ENCODE data around the gene EHD1.

The EHD1 gene

GRCh38 chr11:64837887-64838351, 40.5 kb downstream of the EHD1 start:
- Histone ChIP-seq H3K9me3 (ENCODE audit: low read depth, low read length) (no peaks in the 10 kb centered on the region), H3K36me3 (ENCODE audit: insufficient read depth, low read length) (no peaks in the 10 kb centered on the region)

GRCh38 chr11:64836448-64837072, 41.9 kb downstream of the EHD1 start:
- TF ChIP-seq FOXP2 (optimal IDR thresholded peaks at IDR 0.05; ENCODE audit: control extremely low read depth, extremely low read length, insufficient read depth): no peak
- no peak for TF ChIP-seq EZH2 (IDR thresholded peaks at IDR 0.05)
- no peak for TF ChIP-seq POLR2AphosphoS5 (IDR thresholded peaks at IDR 0.05; ENCODE audit: borderline replicate concordance, low read depth, low read length)
- Histone ChIP-seq H3K9me3 (ENCODE audit: low read depth, low read length) (no peaks in the 10 kb centered on the region), H3K36me3 (ENCODE audit: insufficient read depth, low read length) (no peaks in the 10 kb centered on the region), H3K27ac (no peak overlapping the region), H3K4me3 (no peak overlapping the region), H3K9ac (ENCODE audit: insufficient read length) (no peak overlapping the region)
- DNase-seq (ENCODE audit: low read depth, low spot score): no peak

More at GRCh38 chr11:64837887-64838351, 40.5 kb downstream of the EHD1 start:
- Histone ChIP-seq H3K9ac (ENCODE audit: insufficient read length) (no peak overlapping the region), H3K4me3 (no peak overlapping the region), H3K27ac (no peak overlapping the region)
- DNase-seq (ENCODE audit: low read depth, low spot score): no peak
- TF ChIP-seq POLR2AphosphoS5 (IDR thresholded peaks at IDR 0.05; ENCODE audit: borderline replicate concordance, low read depth, low read length) (no peak), FOXP2 (optimal IDR thresholded peaks at IDR 0.05; ENCODE audit: control extremely low read depth, extremely low read length, insufficient read depth) (no peak), EZH2 (IDR thresholded peaks at IDR 0.05) (no peak)

GRCh38 chr11:64835616-64836447, 42.6 kb downstream of the EHD1 start:
- H3K4me3 ChIP-seq: no peak overlapping the region
- no peak for TF ChIP-seq FOXP2 (optimal IDR thresholded peaks at IDR 0.05; ENCODE audit: control extremely low read depth, extremely low read length, insufficient read depth)
- TF ChIP-seq EZH2 (IDR thresholded peaks at IDR 0.05): no peak
- H3K27ac ChIP-seq: no peak overlapping the region
- no peak overlapping the region for H3K9ac ChIP-seq (ENCODE audit: insufficient read length)
- no peaks in the 10 kb centered on the region for H3K36me3 ChIP-seq (ENCODE audit: insufficient read depth, low read length)
- no peaks in the 10 kb centered on the region for H3K9me3 ChIP-seq (ENCODE audit: low read depth, low read length)
- DNase-seq (ENCODE audit: low read depth, low spot score): no peak

GRCh38 chr11:64834723-64835615, 43.5 kb downstream of the EHD1 start:
- TF ChIP-seq POLR2AphosphoS5 (IDR thresholded peaks at IDR 0.05; ENCODE audit: borderline replicate concordance, low read depth, low read length) (no peak), FOXP2 (optimal IDR thresholded peaks at IDR 0.05; ENCODE audit: control extremely low read depth, extremely low read length, insufficient read depth) (no peak), EZH2 (IDR thresholded peaks at IDR 0.05) (no peak)
- DNase-seq (ENCODE audit: low read depth, low spot score): no peak
- H3K4me3 ChIP-seq: no peak overlapping the region
- H3K9ac ChIP-seq (ENCODE audit: insufficient read length): no peak overlapping the region
- H3K36me3 ChIP-seq (ENCODE audit: insufficient read depth, low read length): no peaks in the 10 kb centered on the region
- no peaks in the 10 kb centered on the region for H3K9me3 ChIP-seq (ENCODE audit: low read depth, low read length)
- H3K27ac ChIP-seq: no peak overlapping the region

GRCh38 chr11:64834031-64834722, 44.2 kb downstream of the EHD1 start:
- Histone ChIP-seq H3K4me3 (no peak overlapping the region), H3K9me3 (ENCODE audit: low read depth, low read length) (no peaks in the 10 kb centered on the region), H3K9ac (ENCODE audit: insufficient read length) (no peak overlapping the region), H3K27ac (no peak overlapping the region), H3K36me3 (ENCODE audit: insufficient read depth, low read length) (no peaks in the 10 kb centered on the region)
- DNase-seq (ENCODE audit: low read depth, low spot score): no peak
- TF ChIP-seq FOXP2 (optimal IDR thresholded peaks at IDR 0.05; ENCODE audit: control extremely low read depth, extremely low read length, insufficient read depth) (no peak), EZH2 (IDR thresholded peaks at IDR 0.05) (no peak), POLR2AphosphoS5 (IDR thresholded peaks at IDR 0.05; ENCODE audit: borderline replicate concordance, low read depth, low read length) (no peak)

GRCh38 chr11:64833509-64833908, 44.9 kb downstream of the EHD1 start:
- no peak for DNase-seq (ENCODE audit: low read depth, low spot score)
- Histone ChIP-seq H3K9me3 (ENCODE audit: low read depth, low read length) (no peaks in the 10 kb centered on the region), H3K9ac (ENCODE audit: insufficient read length) (no peak overlapping the region), H3K4me3 (no peak overlapping the region), H3K27ac (no peak overlapping the region), H3K36me3 (ENCODE audit: insufficient read depth, low read length) (no peaks in the 10 kb centered on the region)
- no peak for TF ChIP-seq POLR2AphosphoS5 (IDR thresholded peaks at IDR 0.05; ENCODE audit: borderline replicate concordance, low read depth, low read length)

- no peak for DNase-seq (ENCODE audit: low read depth, low spot score)
- no peak overlapping the region for H3K4me3 ChIP-seq
- no peak overlapping the region for H3K9ac ChIP-seq (ENCODE audit: insufficient read length)
- H3K36me3 ChIP-seq (ENCODE audit: insufficient read depth, low read length): no peaks in the 10 kb centered on the region
- TF ChIP-seq FOXP2 (optimal IDR thresholded peaks at IDR 0.05; ENCODE audit: control extremely low read depth, extremely low read length, insufficient read depth) (no peak), EZH2 (IDR thresholded peaks at IDR 0.05) (no peak), POLR2AphosphoS5 (IDR thresholded peaks at IDR 0.05; ENCODE audit: borderline replicate concordance, low read depth, low read length) (no peak)
- H3K27ac ChIP-seq: no peak overlapping the region
- H3K9me3 ChIP-seq (ENCODE audit: low read depth, low read length): no peaks in the 10 kb centered on the region
These were observed 45.3 kb downstream of the EHD1 start for GRCh38 chr11:64833198-64833502.
